B cell (primary cell): Measurements from ENCODE around the gene PTRH2. TPM values are rescaled to one million over a fixed set of nuclear protein-coding genes. Genes with fewer than 3 reads are reported as not detected.
"Not testable (repeated sequence)": the region's sequence is repeated elsewhere in the genome, so short reads cannot be mapped to it uniquely, and the experiment has no call there.

ENCODE experiments used
- ATAC-seq: fragments of 200-7000 bp; cut with Tn5 transposase; one replicate; pipeline ENCODE4 v1.10.0; 2021; ENCODE audit warnings: low read depth, mild to moderate bottlenecking, moderate number of reproducible peaks, moderate library complexity
- CTCF ChIA-PET: fragments of 350-600 bp; sonication (Branson Sonifier 250); formaldehyde crosslinking; loops from one replicate; lab custom pipeline; 2021; ENCODE audit warnings: antibody characterized with exemption, inconsistent platforms; lab: Charles Lee
- POLR2A ChIA-PET: fragments of 350-600 bp; sonication (Branson Sonifier 250); formaldehyde crosslinking; loops from one replicate; lab custom pipeline; 2021; ENCODE audit warnings: antibody characterized with exemption; lab: Charles Lee
- DNase-seq: peaks from one replicate; pipeline ENCODE4 v3.0.0; 2013
- H2AFZ ChIP-seq: 2 replicates; pipeline ENCODE4 v1.6.1; 2012; ENCODE audit warnings: mild to moderate bottlenecking, low read depth, low read length; ENCODE audit not compliant: insufficient read depth, poor library complexity, severe bottlenecking
- H3K27ac ChIP-seq, 2 donors: 1 replicate in 1 of 2; 2 replicates in 1 of 2; pipeline ENCODE4 v1.5.1; 2012 to 2013; ENCODE audit warnings: low read length in 2 of 2, mild to moderate bottlenecking in 2 of 2, moderate library complexity in 1 of 2
- H3K27me3 ChIP-seq, 4 experiments: fragments of 200-600 bp in 1 of 4; sonication (generic) in 1 of 4; replicated peaks in 1 of 4; 1 replicate in 2 of 4; 2 replicates in 2 of 4; pipeline versions ENCODE4 v1.6.1 to v1.7.0; 2013 to 2016; ENCODE audit warnings: low read length in 3 of 4, mild to moderate bottlenecking in 2 of 4, mixed read lengths in 1 of 4, moderate library complexity in 1 of 4; ENCODE audit not compliant: insufficient read depth in 4 of 4, control insufficient read depth in 3 of 4; ENCODE audit errors: control extremely low read depth in 1 of 4
- H3K36me3 ChIP-seq, 2 experiments: replicated peaks in 1 of 2; 1 replicate in 1 of 2; 2 replicates in 1 of 2; pipeline versions ENCODE4 v1.6.1 to v1.7.1; 2013; ENCODE audit warnings: low read length in 1 of 2; ENCODE audit not compliant: insufficient read depth in 2 of 2, control insufficient read depth in 1 of 2; ENCODE audit errors: control extremely low read depth in 1 of 2, extremely low read depth in 1 of 2
- H3K4me1 ChIP-seq, 2 donors: fragments of 200-600 bp in 1 of 2; sonication (generic) in 1 of 2; 1 replicate in 1 of 2; 2 replicates in 1 of 2; pipeline versions ENCODE4 v1.5.1 to v1.6.1; 2013 to 2017; ENCODE audit warnings: low read length in 2 of 2; ENCODE audit not compliant: control insufficient read depth in 2 of 2, insufficient read depth in 2 of 2
- H3K4me2 ChIP-seq: replicated peaks from 2 replicates; pipeline ENCODE3; 2012; ENCODE audit warnings: mild to moderate bottlenecking, low read depth, low read length; ENCODE audit not compliant: poor library complexity, severe bottlenecking
- H3K4me3 ChIP-seq, 5 experiments: fragments of 200-600 bp in 1 of 5; sonication (generic) in 1 of 5; 1 replicate in 3 of 5; 2 replicates in 2 of 5; pipeline versions ENCODE4 v1.5.1 to v1.7.0; 2011 to 2016; ENCODE audit warnings: low read length in 4 of 5, mild to moderate bottlenecking in 4 of 5, low read depth in 2 of 5, control low read depth in 1 of 5, moderate library complexity in 1 of 5; ENCODE audit not compliant: insufficient read depth in 1 of 5; ENCODE audit errors: control extremely low read depth in 1 of 5, extremely low read depth in 1 of 5
- H3K79me2 ChIP-seq: fragments of 200-600 bp; sonication (generic); one replicate; pipeline ENCODE4 v1.6.0; 2016; ENCODE audit warnings: low read length; ENCODE audit not compliant: control insufficient read depth, insufficient read depth
- H3K9ac ChIP-seq: fragments of 200-600 bp; sonication (generic); 2 replicates; pipeline ENCODE4 v1.6.1; 2017; ENCODE audit warnings: mild to moderate bottlenecking, low read length, moderate library complexity
- H3K9me3 ChIP-seq, 3 donors: one replicate each; pipeline versions ENCODE4 v1.6.1 to v1.7.1; 2013; ENCODE audit warnings: low read length in 2 of 3; ENCODE audit not compliant: control insufficient read depth in 2 of 3, insufficient read depth in 1 of 3; ENCODE audit errors: control extremely low read depth in 1 of 3
- H4K20me1 ChIP-seq: 2 replicates; pipeline ENCODE4 v1.6.0; 2012; ENCODE audit warnings: mild to moderate bottlenecking, low read length; ENCODE audit not compliant: insufficient read depth, control insufficient read depth, poor library complexity, severe bottlenecking
- H3K27ac Mint-ChIP-seq: one replicate; pipeline ENCODE4 v1.8.0; 2021; ENCODE audit warnings: mixed read lengths
- H3K27me3 Mint-ChIP-seq: one replicate; pipeline ENCODE4 v1.8.0; 2021; ENCODE audit warnings: mixed read lengths
- H3K4me1 Mint-ChIP-seq: one replicate; pipeline ENCODE4 v1.8.0; 2021; ENCODE audit warnings: mixed read lengths
- H3K4me3 Mint-ChIP-seq: one replicate; pipeline ENCODE4 v1.8.0; 2021; ENCODE audit warnings: mixed read lengths
- H3K9me3 Mint-ChIP-seq: one replicate; pipeline ENCODE4 v1.8.0; 2022; ENCODE audit warnings: mixed read lengths; ENCODE audit not compliant: insufficient read depth
- CTCF ChIP-seq: fragments of 200-600 bp; IDR thresholded peaks from one replicate; pipeline ENCODE4 v1.8.0; 2022; ENCODE audit warnings: antibody characterized with exemption, mild to moderate bottlenecking
- EZH2 ChIP-seq: IDR thresholded peaks from 2 replicates; pipeline ENCODE4 v1.6.1; 2012; ENCODE audit warnings: borderline replicate concordance, low read depth, mild to moderate bottlenecking, moderate library complexity, low read length; ENCODE audit not compliant: insufficient read depth, poor library complexity, severe bottlenecking
- WGBS: methylation state at CpG from one replicate; pipeline ENCODE4 v1.1.5; 2013; ENCODE audit warnings: missing lambda C conversion rate; ENCODE audit not compliant: insufficient coverage; 5-methylcytosine and 5-hydroxymethylcytosine counted together
- intact Hi-C: fragments of 100-400 bp; cut with micrococcal nuclease; formaldehyde crosslinking; loops from one replicate; pipeline ENCODE4 v1.10.0; 2022
- polyA plus RNA-seq: library from polyadenylated mRNA; depleted of rRNA; stranded (reverse); fragments of >200 nt; gene quantifications from 2 replicates; pipeline ENCODE4 v1.2.3, GENCODE V29; 2012
- total RNA-seq, 2 donors: library from RNA; stranded (reverse); fragments of 120-200 nt in 1 of 2; gene quantifications; 1 replicate in 1 of 2; 2 replicates in 1 of 2; pipeline versions ENCODE4 v1.2.3 to v1.2.4, GENCODE V29; 2013 to 2022

PTRH2 gene
- total and polyA plus RNA-seq, 2 donors (not counting 1 experiment from before 2014, with no cell fraction given), result 7.1 to 22.7 TPM

- WGBS, result no CpG with 5 or more reads among the region's 3 CpGs
- no peak overlapping the region for H3K4me3 ChIP-seq
- POLR2A ChIA-PET, result no interaction called here
- H3K4me3 Mint-ChIP-seq, result no peak overlapping the region
- no peaks in the 10 kb centered on the region for H4K20me1 ChIP-seq
- intact Hi-C loops, result no loop called here
- DNase-seq (no peak), ATAC-seq (no peak)
- peaks cover 3% of the 10 kb centered on the region for H3K79me2 ChIP-seq
- peaks cover 3 to 9% of the 10 kb centered on the region in 2 experiments for H3K36me3 ChIP-seq
- no peak overlapping the region for H3K4me2 ChIP-seq
- H3K9me3 Mint-ChIP-seq, result peaks cover 2% of the 10 kb centered on the region
- no peaks in the 10 kb centered on the region for H3K27me3 Mint-ChIP-seq
- no peak overlapping the region for H3K27ac Mint-ChIP-seq
- no peaks in the 10 kb centered on the region for H3K27me3 ChIP-seq
- CTCF ChIA-PET, result interaction anchor here (0.6 to 11.9 kb wide), 7 partner anchors 10 to 280 kb away, joined by 3 to 230 read pairs (median 18); no protein-coding TSS in a partner anchor
- no peak overlapping the region for H3K27ac ChIP-seq
- no peak for TF ChIP-seq CTCF
- no peak for TF ChIP-seq EZH2
- no peak overlapping the region for H3K9ac ChIP-seq
- peaks cover 0 to 9% (median 2%) of the 10 kb centered on the region in 3 donors for H3K9me3 ChIP-seq
- H3K4me1 Mint-ChIP-seq, result peaks cover 7% of the 10 kb centered on the region
- H2AFZ ChIP-seq, result no peak overlapping the region
- peaks cover 0 to 3% of the 10 kb centered on the region in 2 donors for H3K4me1 ChIP-seq
Observed at GRCh38 chr17:59756236-59756818, 49.1 kb upstream of the PTRH2 start.

- not testable (repeated sequence) for H3K27ac Mint-ChIP-seq
Observed at GRCh38 chr17:59755069-59755468, 47.8 kb upstream of the PTRH2 start.

More at GRCh38 chr17:59755069-59755468, 47.8 kb upstream of the PTRH2 start:
- H2AFZ ChIP-seq, H3K4me1 Mint-ChIP-seq, H3K9me3 Mint-ChIP-seq, H3K27me3 ChIP-seq, H3K4me1 ChIP-seq, H3K9ac ChIP-seq, H3K27ac ChIP-seq, H3K9me3 ChIP-seq, H3K4me2 ChIP-seq, H4K20me1 ChIP-seq, H3K4me3 Mint-ChIP-seq, H3K27me3 Mint-ChIP-seq, H3K36me3 ChIP-seq, DNase-seq, H3K79me2 ChIP-seq, intact Hi-C loops, H3K4me3 ChIP-seq, ATAC-seq: not testable (repeated sequence)
- 100% methylated on average over 7 of the region's 12 CpGs for WGBS
- POLR2A ChIA-PET, result interaction anchor here (0.6 to 0.9 kb wide), 4 partner anchors 43 to 1163 kb away, joined by 3 to 8 read pairs (median 4); no protein-coding TSS in a partner anchor
- CTCF ChIA-PET, result interaction anchor here (0.9 to 11.9 kb wide), 11 partner anchors 9 to 281 kb away, joined by 3 to 230 read pairs (median 18); no protein-coding TSS in a partner anchor
